Effector memory CD4-positive, alpha-beta T cell (primary cell): ENCODE results near the gene DDX17.

Source experiments
- DNase-seq, 3 donors: peaks; one replicate each; pipeline ENCODE4 v3.0.0-alpha.2; 2020
- H3K27ac ChIP-seq: 2 replicates; pipeline ENCODE4 v1.7.0; 2013; ENCODE audit warnings: mild to moderate bottlenecking, low read length, moderate library complexity; ENCODE audit not compliant: insufficient read depth, poor library complexity, severe bottlenecking
- H3K27me3 ChIP-seq: replicated peaks from 2 replicates; pipeline ENCODE4 v1.7.0; 2013; ENCODE audit warnings: mild to moderate bottlenecking, low read length; ENCODE audit not compliant: insufficient read depth, control insufficient read depth, poor library complexity, severe bottlenecking
- H3K36me3 ChIP-seq: 2 replicates; pipeline ENCODE4 v1.7.0; 2013; ENCODE audit warnings: mild to moderate bottlenecking, low read length, moderate library complexity; ENCODE audit not compliant: control insufficient read depth, insufficient read depth
- H3K4me1 ChIP-seq: 2 replicates; pipeline ENCODE4 v1.7.0; 2013; ENCODE audit warnings: low read length, mild to moderate bottlenecking; ENCODE audit not compliant: control insufficient read depth, insufficient read depth, poor library complexity, severe bottlenecking
- H3K4me3 ChIP-seq: 2 replicates; pipeline ENCODE4 v1.7.0; 2013; ENCODE audit warnings: low read length, low read depth, mild to moderate bottlenecking; ENCODE audit not compliant: insufficient read depth, poor library complexity, severe bottlenecking
- H3K9me3 ChIP-seq: 2 replicates; pipeline ENCODE4 v1.7.0; 2013; ENCODE audit warnings: mild to moderate bottlenecking, low read length, moderate library complexity; ENCODE audit not compliant: control insufficient read depth

Gene DDX17

GRCh38 chr22:38518620-38519019 is 12.5 kb upstream of the DDX17 start:
- no peak for DNase-seq
- no peaks in the 10 kb centered on the region for H3K36me3 ChIP-seq
- H3K9me3 ChIP-seq = no peaks in the 10 kb centered on the region
- H3K4me3 ChIP-seq = no peak overlapping the region
- no peaks in the 10 kb centered on the region for H3K27me3 ChIP-seq
- no peak overlapping the region for H3K27ac ChIP-seq
- no peaks in the 10 kb centered on the region for H3K4me1 ChIP-seq

- no peaks in the 10 kb centered on the region for H3K36me3 ChIP-seq
- no peaks in the 10 kb centered on the region for H3K27me3 ChIP-seq
- H3K27ac ChIP-seq = no peak overlapping the region
- H3K4me3 ChIP-seq = no peak overlapping the region
- no peak for DNase-seq
- H3K9me3 ChIP-seq = no peaks in the 10 kb centered on the region
- no peaks in the 10 kb centered on the region for H3K4me1 ChIP-seq
Observed at GRCh38 chr22:38513063-38513462, 7.0 kb upstream of the DDX17 start.

GRCh38 chr22:38510416-38510970 is 4.4 kb upstream of the DDX17 start:
- no peak overlapping the region for H3K27ac ChIP-seq
- DNase-seq = no peak
- no peak overlapping the region for H3K4me3 ChIP-seq
- H3K36me3 ChIP-seq = no peaks in the 10 kb centered on the region
- H3K27me3 ChIP-seq = no peaks in the 10 kb centered on the region
- no peaks in the 10 kb centered on the region for H3K9me3 ChIP-seq
- H3K4me1 ChIP-seq = no peaks in the 10 kb centered on the region

GRCh38 chr22:38505541-38506117 is 482 bp downstream of the DDX17 start:
- peaks cover 26% of the 10 kb centered on the region for H3K4me1 ChIP-seq
- H3K27ac ChIP-seq = peak overlapping the region; percentile 99
- peak in 2 of 3 donors; percentile 13 to 23 for DNase-seq
- H3K4me3 ChIP-seq = peak overlapping the region; percentile 96
- H3K27me3 ChIP-seq = no peaks in the 10 kb centered on the region
- no peaks in the 10 kb centered on the region for H3K9me3 ChIP-seq
- H3K36me3 ChIP-seq = peaks cover 4% of the 10 kb centered on the region

- Histone ChIP-seq H3K27me3 (no peaks in the 10 kb centered on the region), H3K36me3 (peaks cover 5% of the 10 kb centered on the region), H3K9me3 (no peaks in the 10 kb centered on the region), H3K4me3 (peak overlapping the region; percentile 96), H3K4me1 (peaks cover 26% of the 10 kb centered on the region), H3K27ac (peak overlapping the region; percentile 99)
- peak; percentile 27 to 49 (median 37) for DNase-seq
Observed at GRCh38 chr22:38504731-38505540, 1.2 kb downstream of the DDX17 start.

- Histone ChIP-seq H3K4me1 (peaks cover 26% of the 10 kb centered on the region), H3K9me3 (no peaks in the 10 kb centered on the region), H3K36me3 (peaks cover 24% of the 10 kb centered on the region), H3K4me3 (peak overlapping the region; percentile 96), H3K27me3 (no peaks in the 10 kb centered on the region), H3K27ac (peak overlapping the region; percentile 15)
- DNase-seq = no peak
Observed at GRCh38 chr22:38503021-38503420, 3.1 kb downstream of the DDX17 start.

GRCh38 chr22:38501797-38502672 is 4.1 kb downstream of the DDX17 start:
- peaks cover 34% of the 10 kb centered on the region for H3K36me3 ChIP-seq
- no peaks in the 10 kb centered on the region for H3K27me3 ChIP-seq
- H3K4me3 ChIP-seq = no peak overlapping the region
- H3K4me1 ChIP-seq = peaks cover 26% of the 10 kb centered on the region
- DNase-seq = no peak
- no peak overlapping the region for H3K27ac ChIP-seq
- no peaks in the 10 kb centered on the region for H3K9me3 ChIP-seq

- Histone ChIP-seq H3K9me3 (no peaks in the 10 kb centered on the region), H3K27ac (no peak overlapping the region), H3K27me3 (no peaks in the 10 kb centered on the region), H3K36me3 (peaks cover 74% of the 10 kb centered on the region), H3K4me1 (peaks cover 15% of the 10 kb centered on the region), H3K4me3 (no peak overlapping the region)
- no peak for DNase-seq
Observed at GRCh38 chr22:38497869-38498268, 8.2 kb downstream of the DDX17 start.

GRCh38 chr22:38494939-38495338 is 11.2 kb downstream of the DDX17 start:
- H3K9me3 ChIP-seq = no peaks in the 10 kb centered on the region
- H3K4me1 ChIP-seq = no peaks in the 10 kb centered on the region
- no peak for DNase-seq
- no peak overlapping the region for H3K4me3 ChIP-seq
- no peak overlapping the region for H3K27ac ChIP-seq
- peaks cover 98% of the 10 kb centered on the region for H3K36me3 ChIP-seq
- H3K27me3 ChIP-seq = no peaks in the 10 kb centered on the region
